Measurements from ENCODE around the gene ALG14.
"Not testable (repeated sequence)": the region's sequence is repeated elsewhere in the genome, so short reads cannot be mapped to it uniquely, and the experiment has no call there.

ALG14 gene

GRCh38 chr1:94951509-94952208 lies 121.1 kb downstream of the ALG14 start:
- DNase-seq, result no peak

- DNase-seq, result no peak
Measured at GRCh38 chr1:94951046-94951445, 121.7 kb downstream of the ALG14 start.

GRCh38 chr1:94949681-94950661 lies 122.8 kb downstream of the ALG14 start:
- no peak for DNase-seq

GRCh38 chr1:94947437-94947836 lies 125.3 kb downstream of the ALG14 start:
- no peak for DNase-seq

- DNase-seq, result no peak
Measured at GRCh38 chr1:94946886-94947285, 125.9 kb downstream of the ALG14 start.

GRCh38 chr1:94942171-94943128 lies 130.3 kb downstream of the ALG14 start:
- no peak for DNase-seq

- not testable (repeated sequence) for DNase-seq
Measured at GRCh38 chr1:94941480-94941879, 131.3 kb downstream of the ALG14 start.

GRCh38 chr1:94940738-94941137 lies 132.0 kb downstream of the ALG14 start:
- DNase-seq, result no peak

- no peak for DNase-seq
Measured at GRCh38 chr1:94937820-94938219, 134.9 kb downstream of the ALG14 start.

GRCh38 chr1:94936861-94937620 lies 135.7 kb downstream of the ALG14 start:
- DNase-seq, result no peak

- DNase-seq, result no peak
Measured at GRCh38 chr1:94935476-94935875, 137.3 kb downstream of the ALG14 start.

- DNase-seq, result no peak
Measured at GRCh38 chr1:94935034-94935433, 137.7 kb downstream of the ALG14 start.

GRCh38 chr1:94934551-94934950 lies 138.2 kb downstream of the ALG14 start:
- no peak for DNase-seq

- DNase-seq, result no peak
Measured at GRCh38 chr1:94931254-94931841, 141.4 kb downstream of the ALG14 start.

GRCh38 chr1:94929351-94930217 lies 143.2 kb downstream of the ALG14 start:
- DNase-seq, result no peak

GRCh38 chr1:94928293-94928939 lies 144.3 kb downstream of the ALG14 start:
- DNase-seq, result no peak

GRCh38 chr1:94927405-94928175 lies 145.2 kb downstream of the ALG14 start:
- DNase-seq, result peak; percentile 82

GRCh38 chr1:94926915-94927404 lies 145.8 kb downstream of the ALG14 start, which contains the start of gene CNN3:
CNN3 (minus strand) TSS chr1:94927110; CDS start chr1:94926894, 216 bp downstream.
- DNase-seq, result peak; percentile 95

Measured in retina (tissue), 1 donor.